HG03469 (cell line): ENCODE measurements around the gene ACTRT3.

ENCODE experiments used
- ATAC-seq: cut with Tn5 transposase; IDR thresholded peaks from one replicate; pipeline ENCODE4 v1.9.1; 2021; ENCODE audit warnings: mild to moderate bottlenecking, moderate library complexity, moderate number of reproducible peaks; ENCODE audit not compliant: unreplicated experiment

ACTRT3 gene

DNA sequence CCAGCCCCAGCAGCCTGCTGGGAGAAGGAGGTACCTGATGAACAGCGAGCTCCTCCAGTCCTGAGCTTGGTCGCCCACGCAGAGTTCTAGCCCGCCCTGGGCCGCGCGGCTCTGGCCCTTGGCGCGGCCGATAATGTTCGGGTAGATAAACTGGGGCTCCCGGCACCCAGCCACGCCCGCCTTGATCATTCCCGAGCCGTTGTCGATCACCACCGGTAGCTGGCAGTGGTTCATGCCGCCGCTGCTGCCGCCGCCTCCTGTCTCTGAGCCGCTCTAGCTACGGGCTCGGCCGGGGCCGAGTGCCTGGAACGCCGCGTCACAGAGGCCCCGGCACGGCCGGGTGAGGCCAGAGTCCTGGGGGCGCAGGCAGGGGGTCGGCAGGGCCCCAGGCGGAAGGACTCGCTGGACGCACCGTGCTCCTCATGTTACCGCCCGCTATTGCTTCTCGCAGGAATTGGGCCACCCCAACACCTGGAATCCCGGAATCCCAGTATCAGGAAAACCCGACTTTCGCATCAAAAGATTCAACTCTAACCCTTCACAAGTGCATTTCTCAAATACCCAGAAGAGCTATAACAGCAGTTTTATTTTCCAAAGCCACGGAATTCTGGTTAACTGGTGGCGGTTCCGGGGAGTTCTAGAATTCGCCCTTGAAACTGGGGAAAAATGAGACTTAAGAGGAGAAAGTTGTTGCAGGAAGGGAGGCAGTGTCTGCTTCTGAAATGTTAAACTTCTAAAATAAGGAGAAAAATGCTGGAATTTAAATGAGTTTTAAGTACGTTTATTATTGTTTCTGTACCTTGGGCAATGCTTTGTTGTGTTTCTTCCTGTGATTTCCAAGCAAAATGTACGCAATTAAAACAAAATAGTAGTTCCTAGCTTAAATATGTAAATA, at the start of gene ACTRT3:
Gene ACTRT3, minus strand, starts transcription at position 275 of the 895 bp plus-strand sequence. Its CDS starts 41 bp downstream, at position 234.
- peak; percentile 20 for ATAC-seq

DNA sequence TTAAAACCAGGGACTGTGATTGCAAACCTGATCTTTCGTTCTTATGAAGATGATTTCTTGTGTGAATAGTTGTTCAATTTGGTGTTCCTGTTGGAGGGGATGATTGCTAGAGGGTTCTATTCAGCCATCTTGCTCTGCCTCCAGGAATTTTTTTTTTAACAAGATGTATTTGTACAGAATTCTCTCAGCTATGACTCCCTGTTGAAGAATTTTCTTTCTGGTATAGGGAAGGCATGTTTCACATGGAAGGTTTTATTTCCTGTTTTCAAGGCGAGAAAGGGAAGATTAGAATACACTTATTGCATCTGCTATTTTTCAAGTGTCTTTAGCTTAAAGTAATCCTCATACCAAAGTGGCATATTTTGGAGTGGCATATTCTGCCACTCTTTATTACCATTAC, 49.0 kb upstream of the ACTRT3 start:
- ATAC-seq, result no peak

DNA sequence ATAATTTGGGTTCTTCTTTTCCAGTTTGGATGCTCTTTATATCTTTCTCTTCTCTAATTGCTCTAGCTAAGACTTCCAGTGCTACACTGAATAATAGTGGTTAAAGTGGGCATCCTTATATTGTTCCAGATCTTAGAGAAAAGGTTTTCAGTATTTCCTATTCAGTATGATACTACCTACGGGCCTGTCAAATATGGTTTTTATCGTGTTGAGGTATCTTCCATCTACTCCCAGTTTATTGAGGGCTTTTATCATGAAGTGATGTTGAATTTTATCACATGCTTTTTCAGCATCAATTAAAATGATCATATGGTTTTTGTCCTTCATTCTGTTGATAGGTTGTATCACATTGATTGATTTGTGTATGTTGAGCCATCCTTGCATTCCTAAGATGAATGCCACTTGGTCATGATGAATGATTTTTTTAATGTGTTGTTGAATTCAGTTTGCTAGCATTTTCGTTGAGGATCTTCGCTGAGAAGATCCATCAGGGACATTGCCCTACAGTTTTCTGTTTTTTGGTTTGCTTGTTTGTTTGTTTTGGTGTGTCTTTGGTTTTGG, 46.3 kb upstream of the ACTRT3 start:
- no peak for ATAC-seq

DNA sequence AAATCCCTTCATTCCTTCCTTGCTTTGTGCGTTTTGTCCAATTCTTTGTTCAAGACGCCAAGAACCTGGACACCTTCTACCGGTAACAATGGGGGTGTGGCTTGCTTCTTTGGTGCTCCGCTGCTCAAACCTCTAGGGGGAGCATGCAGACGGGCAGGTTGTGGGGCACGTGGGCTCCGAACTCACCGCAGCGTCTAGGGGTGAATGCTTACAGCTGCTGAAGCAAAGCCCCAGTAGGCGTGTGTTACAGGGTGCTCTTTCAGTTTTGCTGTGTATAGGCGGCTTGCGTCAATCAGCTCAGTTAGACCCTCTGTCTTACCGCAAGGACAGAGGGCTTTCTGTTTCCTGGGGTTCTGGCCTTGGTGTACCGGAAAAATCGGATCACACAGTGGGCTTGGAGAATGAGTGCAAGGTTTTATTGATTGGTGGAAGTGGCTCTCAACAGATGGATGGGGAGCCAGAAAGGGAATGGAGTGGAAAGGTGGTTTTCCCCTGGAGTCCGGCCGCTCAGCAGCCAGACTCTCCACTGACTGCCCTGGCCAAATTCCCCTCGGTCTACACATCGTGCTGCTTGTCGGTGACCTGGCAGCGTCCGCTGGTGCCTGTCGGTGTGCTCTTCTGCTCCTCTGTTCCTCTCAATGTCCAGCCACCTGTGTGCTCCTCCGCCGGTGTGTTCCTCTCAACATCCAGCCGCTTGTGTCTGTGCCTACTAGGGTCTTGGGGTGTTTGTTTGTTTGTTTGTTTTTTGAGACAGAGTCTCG, 44.6 kb upstream of the ACTRT3 start:
- peak; percentile 94 for ATAC-seq

DNA sequence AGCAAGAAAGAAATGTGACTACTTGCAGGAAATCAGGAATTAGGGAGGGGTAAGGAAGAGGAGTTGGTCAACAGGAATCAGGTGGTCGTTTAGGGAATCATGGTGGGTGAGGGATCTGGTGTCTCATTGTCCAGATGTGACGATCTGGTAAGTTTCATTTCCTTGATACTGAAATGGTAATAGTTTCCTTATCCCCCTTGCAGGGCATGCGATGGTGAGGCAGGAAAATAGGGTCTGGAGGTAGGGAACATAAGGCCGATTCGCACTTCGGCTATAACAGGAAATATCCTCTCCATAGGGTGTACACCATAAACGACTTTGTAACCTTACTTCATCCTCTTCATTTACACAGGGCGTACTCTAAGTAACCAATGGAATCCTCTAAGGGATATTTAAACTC, 43.9 kb upstream of the ACTRT3 start:
- no peak for ATAC-seq

DNA sequence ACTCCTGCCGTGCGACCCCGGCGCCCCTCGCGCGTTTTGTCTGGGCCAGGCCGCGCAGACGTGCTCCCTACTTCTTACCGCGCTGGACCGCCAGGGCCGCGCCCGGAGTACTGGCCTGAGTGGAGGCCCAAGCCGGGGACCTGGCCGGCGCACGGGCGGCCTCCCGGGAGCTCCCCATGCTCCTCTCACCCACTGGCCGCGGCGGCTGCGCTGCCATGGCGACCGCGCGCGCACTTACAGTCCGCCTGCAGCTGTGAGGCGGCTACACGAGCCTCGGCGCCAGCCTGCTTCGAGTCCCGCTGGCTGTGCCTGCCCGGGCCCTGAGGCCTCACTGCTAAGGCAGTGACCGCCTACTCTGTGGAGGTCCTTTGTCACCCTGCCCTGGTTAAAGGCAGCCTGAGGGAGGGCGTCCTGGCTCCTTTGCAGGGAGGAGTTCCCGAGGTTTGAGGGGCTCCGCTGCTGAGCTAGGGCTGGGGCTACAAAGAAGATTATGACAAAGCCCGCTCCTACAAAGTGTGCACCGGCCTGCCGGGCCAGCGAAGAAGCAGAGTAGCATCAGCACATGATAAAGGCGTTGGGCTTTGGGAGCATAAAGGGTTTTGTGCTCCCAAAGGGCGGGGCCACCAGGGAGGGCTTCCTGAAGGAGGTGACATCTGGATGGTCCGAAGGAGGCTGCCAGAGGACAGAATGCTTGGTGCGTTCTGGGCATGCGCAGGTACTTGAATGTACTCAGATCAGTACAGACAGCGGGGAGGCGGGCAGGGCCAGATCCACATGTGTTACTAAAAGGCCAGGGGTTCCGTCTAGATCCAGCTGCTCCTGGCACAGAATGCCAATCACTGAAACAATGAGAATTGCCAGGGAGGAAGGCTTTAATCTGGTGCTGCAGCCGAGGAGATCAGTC, 43.2 kb upstream of the ACTRT3 start, which contains the start of the genes LRRC34 and LRRIQ4:
Gene LRRC34, minus strand, starts transcription at position 573 of the 904 bp plus-strand sequence. Its CDS starts 356 bp downstream, at position 217.
Gene LRRIQ4, plus strand, starts transcription at position 539 of the 904 bp plus-strand sequence. CDS start 9,052 bp downstream, outside the sequence.
- ATAC-seq, result peak; percentile 42

DNA sequence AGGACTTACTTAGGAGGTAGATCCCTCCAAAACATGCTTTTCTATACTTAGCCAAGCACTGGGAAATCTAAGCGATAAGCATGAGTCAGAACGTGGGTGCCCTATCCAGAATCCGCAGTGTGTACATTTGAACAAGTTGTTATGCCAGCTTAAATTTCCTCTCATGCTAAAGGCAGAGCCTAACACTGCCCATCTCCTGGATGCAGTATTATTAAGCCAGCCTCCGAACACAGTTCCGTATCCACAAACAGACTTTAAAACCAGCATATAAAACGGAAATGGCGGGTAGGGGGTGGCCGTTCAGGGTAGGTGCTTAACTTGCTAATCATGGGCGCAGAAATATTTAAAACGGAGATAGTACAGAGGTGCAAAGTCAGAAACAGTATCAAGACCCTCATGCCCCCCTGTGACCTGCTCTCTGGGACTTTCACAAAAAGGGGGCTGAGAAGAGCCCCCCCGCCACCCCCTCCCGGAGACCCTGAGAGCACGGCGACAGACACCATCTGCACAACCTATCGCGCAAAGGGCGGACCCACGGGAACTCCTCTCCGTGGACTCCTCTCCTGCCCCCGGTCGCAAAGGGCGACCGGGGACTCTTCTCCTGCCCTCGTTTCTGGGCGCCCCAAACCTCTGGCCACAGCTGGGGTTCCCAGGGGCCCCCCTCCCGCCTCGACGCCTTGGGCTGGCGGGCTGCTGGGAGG, 42.4 kb upstream of the ACTRT3 start:
- no peak for ATAC-seq

DNA sequence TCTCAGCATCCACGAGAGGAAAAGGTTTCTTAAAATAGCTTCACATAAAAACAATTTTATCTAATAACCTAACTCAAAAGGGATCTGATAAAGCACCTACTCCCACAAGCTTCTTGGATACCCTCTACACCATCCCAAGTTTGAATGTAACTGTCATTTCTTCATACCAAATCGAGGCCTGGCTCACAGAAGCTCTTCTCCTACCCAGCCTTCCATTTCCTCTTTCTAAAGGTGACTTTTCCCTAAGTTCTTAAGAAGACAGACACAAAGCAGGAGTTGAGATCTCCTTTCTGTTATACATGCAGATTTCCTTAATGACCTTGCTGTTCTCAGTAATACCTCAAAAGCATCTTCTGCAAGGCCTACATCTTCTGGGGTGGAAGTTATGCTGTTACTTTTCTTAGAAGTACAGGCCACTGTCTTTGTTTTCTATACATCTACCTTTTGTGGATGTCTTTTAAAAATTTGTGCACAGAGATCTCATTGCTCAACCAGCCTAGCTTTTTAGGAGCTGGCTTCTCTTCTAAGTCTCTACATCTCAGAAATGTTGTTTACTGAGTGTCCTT, 40.0 kb upstream of the ACTRT3 start:
- no peak for ATAC-seq

DNA sequence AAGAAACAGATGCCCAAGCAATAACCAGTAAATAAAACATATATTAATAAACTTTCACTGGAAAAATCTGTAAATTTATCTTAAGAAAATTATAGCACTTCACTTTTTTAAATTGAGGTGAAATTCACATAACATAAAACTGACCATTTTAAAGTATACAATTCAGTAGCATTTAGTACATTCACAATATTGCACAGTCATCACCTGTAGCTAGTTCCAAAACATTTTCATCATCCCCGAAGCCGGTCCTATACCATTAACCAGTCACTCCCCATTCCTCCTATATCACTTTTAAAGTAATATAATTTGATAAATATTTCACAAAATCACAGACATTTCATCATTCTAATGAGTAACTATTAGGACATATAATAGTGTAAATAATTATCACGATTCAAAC, 35.3 kb upstream of the ACTRT3 start:
- ATAC-seq, result no peak

DNA sequence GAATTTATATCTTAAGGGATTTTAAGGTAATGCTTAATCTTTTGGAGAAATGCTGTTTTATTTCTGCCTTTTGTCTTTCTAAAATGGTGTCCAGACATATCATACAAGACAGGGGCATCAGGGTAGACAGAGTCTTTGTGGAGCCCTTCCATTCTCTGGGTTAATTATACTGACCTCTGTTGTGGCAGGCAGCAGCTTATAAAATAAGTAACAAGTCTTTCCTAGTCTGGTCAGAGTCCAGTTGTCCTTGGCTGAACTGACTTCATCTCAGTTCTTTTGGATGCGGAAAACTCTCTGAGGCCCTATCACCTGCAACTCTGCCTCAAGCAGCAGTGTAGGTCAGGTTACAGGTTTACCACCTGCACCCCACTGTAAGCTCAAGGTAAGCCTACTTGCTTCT, 23.0 kb upstream of the ACTRT3 start:
- no peak for ATAC-seq

DNA sequence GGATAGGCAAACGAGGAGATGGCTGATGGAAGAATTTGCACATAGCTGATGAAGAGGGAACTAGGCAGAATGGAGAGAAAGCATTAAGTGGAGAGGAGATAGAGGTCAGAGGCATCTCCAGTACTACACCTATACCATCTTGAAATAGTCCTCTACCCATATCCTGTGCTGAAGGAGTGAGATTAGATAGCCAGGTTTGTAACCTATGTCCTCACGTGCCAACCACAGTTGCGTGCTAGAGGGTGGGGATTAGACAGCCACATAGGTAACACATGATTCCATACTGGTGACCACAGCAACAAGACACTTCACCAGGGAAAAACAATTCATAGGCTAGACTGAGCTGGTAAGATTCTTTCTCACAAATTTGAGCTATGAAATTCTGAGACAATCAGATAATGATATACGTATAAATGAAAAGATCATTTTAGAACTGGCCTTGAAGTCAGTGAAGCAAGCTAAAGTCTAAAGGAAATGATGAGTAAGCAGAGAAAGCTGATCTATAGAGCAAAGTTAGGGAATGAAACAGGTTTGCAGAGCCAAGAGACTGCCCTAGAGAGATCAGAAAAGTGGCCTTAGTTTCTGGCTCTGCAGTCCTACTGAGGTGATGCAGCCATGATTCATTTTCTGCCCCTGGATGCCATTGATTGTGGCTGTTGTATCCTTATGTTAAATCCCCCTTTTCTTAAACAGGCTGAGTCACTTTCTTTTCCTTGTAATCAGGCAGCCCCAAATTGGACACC, 21.5 kb upstream of the ACTRT3 start:
- ATAC-seq, result no peak

DNA sequence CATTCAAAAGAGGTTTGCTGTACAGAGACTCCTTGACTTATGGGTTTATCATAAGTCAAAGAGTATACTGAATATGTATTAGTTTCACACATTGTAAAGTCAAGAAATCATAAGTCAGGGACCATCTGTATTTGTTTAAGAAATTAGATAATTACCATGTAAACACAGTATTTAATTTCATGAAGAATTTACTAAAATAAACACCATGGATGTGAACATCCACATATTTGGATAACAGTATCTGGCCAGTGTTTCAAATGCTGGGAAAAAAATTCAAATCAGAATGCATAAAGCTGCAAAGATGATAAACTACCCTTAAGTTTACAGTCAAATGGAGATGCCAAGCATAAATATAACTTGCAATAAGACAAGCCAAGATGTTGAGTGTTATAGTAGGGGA, 20.9 kb upstream of the ACTRT3 start:
- ATAC-seq, result no peak

DNA sequence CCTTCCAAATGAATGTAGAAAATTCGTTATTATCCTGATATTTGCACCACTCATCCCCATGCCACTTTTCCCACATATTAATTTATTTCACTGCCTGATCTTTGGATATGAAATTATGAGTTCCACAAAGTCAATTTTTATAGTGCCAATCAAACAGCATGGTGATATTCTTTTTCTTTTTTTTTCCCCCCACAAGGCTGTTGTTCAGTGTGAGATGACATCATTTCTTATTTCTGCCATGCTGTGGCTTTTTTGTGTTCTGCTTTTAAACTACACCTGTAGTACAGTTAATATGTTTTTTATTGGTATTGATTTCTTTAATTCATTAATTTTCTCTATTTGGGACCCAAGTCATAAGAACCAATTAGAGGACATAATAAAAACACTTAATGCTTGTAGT, 18.4 kb upstream of the ACTRT3 start:
- no peak for ATAC-seq

DNA sequence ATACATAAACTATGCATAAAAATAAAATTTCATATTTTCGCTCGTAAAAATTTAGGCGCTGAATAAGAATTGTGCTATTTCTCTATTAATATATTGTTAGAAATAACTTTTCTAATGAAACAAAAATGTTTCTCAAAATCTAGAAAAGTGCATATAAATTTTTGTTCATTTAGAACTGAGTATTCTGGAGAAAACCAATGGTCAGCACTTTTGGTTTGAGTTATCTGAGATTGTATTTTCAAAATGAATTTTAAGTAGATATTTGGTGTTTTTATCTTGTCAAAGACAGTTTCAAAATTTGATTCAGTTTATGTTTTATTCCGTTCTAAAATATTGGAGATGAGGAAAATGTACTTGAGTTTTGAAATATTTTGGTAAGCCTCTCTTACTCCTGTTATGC, 17.8 kb upstream of the ACTRT3 start:
- ATAC-seq, result no peak

DNA sequence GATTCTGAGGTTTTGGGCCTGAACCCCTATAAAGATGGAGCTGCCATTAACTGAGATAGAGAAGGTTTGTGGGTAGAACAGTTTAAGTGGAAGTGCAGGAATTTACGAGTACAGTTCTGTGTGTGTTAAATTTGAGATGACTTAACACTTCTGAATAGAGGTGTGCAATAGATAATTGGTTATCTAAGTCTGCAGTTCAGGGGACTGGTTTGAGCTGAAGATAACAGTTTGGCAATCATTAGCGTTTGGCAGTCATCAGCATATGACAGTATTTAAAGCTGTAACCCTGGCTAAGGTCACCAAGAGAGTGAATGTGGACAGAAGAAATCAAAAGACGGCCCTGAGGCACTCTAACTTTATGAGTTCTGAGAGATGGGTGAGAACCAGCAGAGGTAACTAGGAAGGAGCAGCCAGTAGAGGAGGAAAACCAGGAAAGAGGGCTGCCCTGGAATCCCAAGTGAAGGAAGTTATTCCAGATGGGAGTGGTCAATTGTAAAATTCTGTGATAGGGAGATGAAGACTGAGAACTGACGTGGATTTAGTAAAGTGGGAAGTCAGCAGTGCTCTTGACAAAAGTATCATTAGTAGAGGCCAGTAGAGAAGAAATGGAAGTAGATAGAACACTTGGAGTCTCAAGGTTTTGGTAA, 12.0 kb upstream of the ACTRT3 start:
- no peak for ATAC-seq

DNA sequence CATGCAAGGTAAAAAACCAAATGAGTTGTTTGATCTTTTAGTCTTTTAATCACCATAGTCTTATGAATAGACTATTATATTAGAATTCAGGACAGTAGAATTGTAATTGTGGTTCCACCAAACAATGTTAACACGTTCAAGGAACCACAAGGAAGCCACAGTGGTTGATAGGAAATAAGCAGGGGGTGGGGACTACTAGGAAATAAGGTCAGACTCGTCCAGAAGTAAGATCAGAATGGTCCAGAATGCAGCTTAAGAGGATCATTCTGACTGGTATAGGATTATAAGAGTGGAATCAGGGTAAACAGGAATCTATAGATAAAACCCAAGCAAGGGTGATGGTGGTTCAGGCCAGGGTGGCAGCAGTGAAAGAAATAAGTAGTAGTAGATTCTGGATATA, 11.4 kb upstream of the ACTRT3 start:
- no peak for ATAC-seq

DNA sequence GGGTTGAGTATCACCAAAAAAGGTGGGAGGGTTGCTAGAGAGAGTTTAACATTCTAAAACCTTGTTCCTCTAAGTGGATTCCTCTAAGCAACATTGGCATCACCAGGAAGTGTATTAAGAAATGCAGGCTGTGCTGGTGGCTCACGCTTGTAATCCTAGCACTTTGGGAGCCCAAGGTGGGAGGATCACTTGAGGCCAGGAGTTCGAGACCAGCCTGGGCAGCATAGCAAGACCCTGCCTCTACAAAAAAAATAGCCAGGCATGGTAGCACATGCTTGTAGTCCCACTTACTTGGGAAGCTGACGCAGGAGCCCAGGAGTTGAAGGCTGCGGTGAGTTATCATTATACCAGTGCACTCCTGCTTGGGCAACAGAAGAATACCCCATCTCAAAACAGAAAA, 8.5 kb upstream of the ACTRT3 start:
- no peak for ATAC-seq

DNA sequence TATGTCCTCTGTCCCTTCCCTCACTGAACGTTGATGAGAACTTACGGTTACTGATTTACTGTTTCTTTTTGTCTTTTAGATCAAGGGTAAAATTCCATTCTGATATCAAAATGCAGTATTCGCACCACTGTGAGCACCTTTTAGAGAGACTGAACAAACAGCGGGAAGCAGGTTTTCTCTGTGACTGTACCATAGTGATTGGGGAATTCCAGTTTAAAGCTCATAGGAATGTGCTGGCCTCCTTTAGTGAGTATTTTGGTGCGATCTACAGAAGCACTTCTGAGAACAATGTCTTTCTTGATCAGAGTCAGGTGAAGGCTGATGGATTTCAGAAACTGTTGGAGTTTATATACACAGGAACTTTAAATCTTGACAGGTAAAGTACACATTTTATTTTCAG, 4.8 kb upstream of the ACTRT3 start:
- ATAC-seq, result no peak
